GM12878 (cell line): Measurements from ENCODE around the gene CCDC51. TPM values are rescaled to one million over a fixed set of nuclear protein-coding genes. Genes with fewer than 3 reads are reported as not detected.
A peak's percentile ranks its signal among the peaks of the same experiment; 100 is the strongest.

Experiments
- CREM ChIP-seq: IDR thresholded peaks from 2 replicates; pipeline ENCODE4 v1.6.1; 2014; ENCODE audit warnings: antibody characterized with exemption, low read depth
- EED ChIP-seq: sonication (generic); IDR thresholded peaks from 2 replicates; pipeline ENCODE4 v1.6.1; 2016; ENCODE audit warnings: antibody characterized with exemption, low read depth
- HDGF ChIP-seq: fragments of 450-650 bp; IDR thresholded peaks from 2 replicates; pipeline ENCODE4 v1.6.1; 2016; ENCODE audit warnings: antibody characterized with exemption
- IKZF2 ChIP-seq, 2 experiments: fragments of 450-650 bp; IDR thresholded peaks; 2 replicates each; pipeline ENCODE4 v1.6.1; 2017; ENCODE audit warnings: mild to moderate bottlenecking in 2 of 2, moderate library complexity in 2 of 2
- NFIC ChIP-seq: IDR thresholded peaks from 2 replicates; pipeline ENCODE4 v1.6.1; 2012; ENCODE audit warnings: low read depth, mild to moderate bottlenecking, inconsistent platforms, low read length, moderate library complexity
- RAD51 ChIP-seq: fragments of 450-650 bp; IDR thresholded peaks from 2 replicates; pipeline ENCODE4 v1.6.1; 2016; ENCODE audit warnings: moderate library complexity, mild to moderate bottlenecking, inconsistent platforms
- SIN3A ChIP-seq: IDR thresholded peaks from 2 replicates; pipeline ENCODE4 v1.6.1; 2012; ENCODE audit warnings: low read depth, low read length, improper control_type of control experiment
- YBX1 ChIP-seq: fragments of 450-650 bp; IDR thresholded peaks from 2 replicates; pipeline ENCODE4 v1.6.1; 2016; ENCODE audit warnings: antibody characterized with exemption
- polyA plus RNA-seq, 11 experiments: library from polyadenylated mRNA; depleted of rRNA in 4 of 11; unstranded in 6 of 11; stranded (reverse) in 5 of 11; fragments of >200 nt; fragmentation: Nextera tagmentation in 4 of 11; fragmentation: Illumina TruSeq in 1 of 11; extraction: Ambion mirVana in 4 of 11; extraction: Trizol in 1 of 11; gene quantifications; 1 replicate in 1 of 11; 2 replicates in 10 of 11; pipeline versions ENCODE4 v1.2.1 to v1.2.3, GENCODE V29; 2011 to 2016; ENCODE audit warnings: inconsistent platforms in 2 of 11, missing spikeins in 2 of 11, low read depth in 1 of 11
- total RNA-seq, 4 experiments: library from RNA; depleted of rRNA in 3 of 4; stranded (reverse); fragments of >200 nt in 3 of 4; fragmentation: Illumina TruSeq in 1 of 4; extraction: Trizol in 1 of 4; gene quantifications; 2 replicates each; pipeline versions ENCODE4 v1.2.1 to v1.2.3, GENCODE V29; 2013 to 2021
- TF ChIP-seq, protein P1 (sequence below): fragments of 450-650 bp; IDR thresholded peaks from 2 replicates; pipeline ENCODE4 v1.6.1; 2017; ENCODE audit warnings: antibody characterized with exemption, mild to moderate bottlenecking, moderate library complexity
- TF ChIP-seq, protein P2 (sequence below): IDR thresholded peaks from 2 replicates; pipeline ENCODE4 v1.6.1; 2012; ENCODE audit warnings: mild to moderate bottlenecking, low read depth, low read length

Gene CCDC51
- total and polyA plus RNA-seq, 10 of the 15 experiments (the other 5 are each of a cell fraction or from before 2014, with no cell fraction given), result 10.6 to 54.9 (median 28.5) TPM

DNA sequence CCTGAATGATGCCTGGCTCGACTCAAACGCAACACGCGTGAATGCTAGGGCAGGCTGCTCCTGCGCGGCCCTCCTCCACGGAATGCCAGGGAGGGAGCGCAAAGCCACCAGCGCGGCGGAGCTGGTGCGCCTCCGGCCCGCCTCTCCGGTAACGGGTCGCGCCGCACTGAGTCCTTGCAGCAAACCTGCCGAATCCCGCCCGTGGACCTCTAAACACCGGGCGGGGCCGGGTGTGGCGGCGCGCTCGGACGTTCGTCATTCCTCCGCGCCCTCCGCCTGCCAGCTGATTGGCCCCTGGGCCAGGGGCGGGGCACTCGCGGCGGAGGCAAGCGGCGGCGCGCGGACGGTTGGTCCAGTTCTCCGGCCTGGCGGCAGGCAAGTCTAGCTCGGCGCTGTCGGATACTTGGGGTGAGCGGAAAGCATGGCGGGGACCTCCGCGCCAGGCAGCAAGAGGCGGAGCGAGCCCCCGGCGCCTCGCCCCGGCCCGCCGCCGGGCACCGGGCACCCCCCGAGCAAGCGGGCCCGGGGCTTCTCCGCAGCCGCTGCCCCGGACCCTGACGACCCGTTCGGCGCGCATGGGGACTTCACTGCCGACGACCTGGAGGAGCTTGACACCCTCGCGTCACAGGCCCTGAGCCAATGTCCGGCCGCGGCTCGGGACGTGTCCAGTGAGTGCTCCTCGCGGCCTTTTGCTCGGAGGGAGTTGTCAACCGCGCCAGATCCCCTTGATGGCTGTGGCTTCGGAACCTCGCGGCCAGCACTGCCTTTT, 6.7 kb upstream of the CCDC51 start, which contains the start of gene ATRIP (continued):
- TF ChIP-seq, protein P1, sequence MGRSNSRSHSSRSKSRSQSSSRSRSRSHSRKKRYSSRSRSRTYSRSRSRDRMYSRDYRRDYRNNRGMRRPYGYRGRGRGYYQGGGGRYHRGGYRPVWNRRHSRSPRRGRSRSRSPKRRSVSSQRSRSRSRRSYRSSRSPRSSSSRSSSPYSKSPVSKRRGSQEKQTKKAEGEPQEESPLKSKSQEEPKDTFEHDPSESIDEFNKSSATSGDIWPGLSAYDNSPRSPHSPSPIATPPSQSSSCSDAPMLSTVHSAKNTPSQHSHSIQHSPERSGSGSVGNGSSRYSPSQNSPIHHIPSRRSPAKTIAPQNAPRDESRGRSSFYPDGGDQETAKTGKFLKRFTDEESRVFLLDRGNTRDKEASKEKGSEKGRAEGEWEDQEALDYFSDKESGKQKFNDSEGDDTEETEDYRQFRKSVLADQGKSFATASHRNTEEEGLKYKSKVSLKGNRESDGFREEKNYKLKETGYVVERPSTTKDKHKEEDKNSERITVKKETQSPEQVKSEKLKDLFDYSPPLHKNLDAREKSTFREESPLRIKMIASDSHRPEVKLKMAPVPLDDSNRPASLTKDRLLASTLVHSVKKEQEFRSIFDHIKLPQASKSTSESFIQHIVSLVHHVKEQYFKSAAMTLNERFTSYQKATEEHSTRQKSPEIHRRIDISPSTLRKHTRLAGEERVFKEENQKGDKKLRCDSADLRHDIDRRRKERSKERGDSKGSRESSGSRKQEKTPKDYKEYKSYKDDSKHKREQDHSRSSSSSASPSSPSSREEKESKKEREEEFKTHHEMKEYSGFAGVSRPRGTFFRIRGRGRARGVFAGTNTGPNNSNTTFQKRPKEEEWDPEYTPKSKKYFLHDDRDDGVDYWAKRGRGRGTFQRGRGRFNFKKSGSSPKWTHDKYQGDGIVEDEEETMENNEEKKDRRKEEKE, result no peak
- TF ChIP-seq HDGF (no peak), CREM (peak; percentile 99), SIN3A (peak; percentile 94), EED (no peak), YBX1 (no peak), IKZF2 (IDR thresholded peaks at IDR 0.05) (no peak), NFIC (no peak), RAD51 (no peak)
- TF ChIP-seq, protein P2, sequence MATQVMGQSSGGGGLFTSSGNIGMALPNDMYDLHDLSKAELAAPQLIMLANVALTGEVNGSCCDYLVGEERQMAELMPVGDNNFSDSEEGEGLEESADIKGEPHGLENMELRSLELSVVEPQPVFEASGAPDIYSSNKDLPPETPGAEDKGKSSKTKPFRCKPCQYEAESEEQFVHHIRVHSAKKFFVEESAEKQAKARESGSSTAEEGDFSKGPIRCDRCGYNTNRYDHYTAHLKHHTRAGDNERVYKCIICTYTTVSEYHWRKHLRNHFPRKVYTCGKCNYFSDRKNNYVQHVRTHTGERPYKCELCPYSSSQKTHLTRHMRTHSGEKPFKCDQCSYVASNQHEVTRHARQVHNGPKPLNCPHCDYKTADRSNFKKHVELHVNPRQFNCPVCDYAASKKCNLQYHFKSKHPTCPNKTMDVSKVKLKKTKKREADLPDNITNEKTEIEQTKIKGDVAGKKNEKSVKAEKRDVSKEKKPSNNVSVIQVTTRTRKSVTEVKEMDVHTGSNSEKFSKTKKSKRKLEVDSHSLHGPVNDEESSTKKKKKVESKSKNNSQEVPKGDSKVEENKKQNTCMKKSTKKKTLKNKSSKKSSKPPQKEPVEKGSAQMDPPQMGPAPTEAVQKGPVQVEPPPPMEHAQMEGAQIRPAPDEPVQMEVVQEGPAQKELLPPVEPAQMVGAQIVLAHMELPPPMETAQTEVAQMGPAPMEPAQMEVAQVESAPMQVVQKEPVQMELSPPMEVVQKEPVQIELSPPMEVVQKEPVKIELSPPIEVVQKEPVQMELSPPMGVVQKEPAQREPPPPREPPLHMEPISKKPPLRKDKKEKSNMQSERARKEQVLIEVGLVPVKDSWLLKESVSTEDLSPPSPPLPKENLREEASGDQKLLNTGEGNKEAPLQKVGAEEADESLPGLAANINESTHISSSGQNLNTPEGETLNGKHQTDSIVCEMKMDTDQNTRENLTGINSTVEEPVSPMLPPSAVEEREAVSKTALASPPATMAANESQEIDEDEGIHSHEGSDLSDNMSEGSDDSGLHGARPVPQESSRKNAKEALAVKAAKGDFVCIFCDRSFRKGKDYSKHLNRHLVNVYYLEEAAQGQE, result no peak
- TF ChIP-seq, all 136 proteins: peak for 51
